CD4-positive, alpha-beta T cell treated with Interleukin-4 for 1 hour (primary cell): Measurements from ENCODE around the gene SCN1B.
"Not testable (repeated sequence)": the region's sequence is repeated elsewhere in the genome, so short reads cannot be mapped to it uniquely, and the experiment has no call there.

ENCODE experiments used
- DNase-seq, 2 donors: peaks; one replicate each; pipeline ENCODE4 v3.0.0-alpha.2; 2020 to 2022

SCN1B gene

GRCh38 chr19:35030257-35031071 is at the start of gene SCN1B:
SCN1B (plus strand) TSS chr19:35030470; CDS start chr19:35030821, 351 bp downstream.
- DNase-seq, result peak; percentile 33 to 53

GRCh38 chr19:34982275-34982674 is 48.0 kb upstream of the SCN1B start:
- no peak for DNase-seq

GRCh38 chr19:34983786-34984185 is 46.5 kb upstream of the SCN1B start:
- no peak for DNase-seq

- DNase-seq, result no peak
Observed at GRCh38 chr19:34984287-34984686, 46.0 kb upstream of the SCN1B start.

GRCh38 chr19:34985249-34986022 is 44.8 kb upstream of the SCN1B start:
- no peak for DNase-seq

- no peak for DNase-seq
Observed at GRCh38 chr19:34988119-34988518, 42.2 kb upstream of the SCN1B start.

DNA sequence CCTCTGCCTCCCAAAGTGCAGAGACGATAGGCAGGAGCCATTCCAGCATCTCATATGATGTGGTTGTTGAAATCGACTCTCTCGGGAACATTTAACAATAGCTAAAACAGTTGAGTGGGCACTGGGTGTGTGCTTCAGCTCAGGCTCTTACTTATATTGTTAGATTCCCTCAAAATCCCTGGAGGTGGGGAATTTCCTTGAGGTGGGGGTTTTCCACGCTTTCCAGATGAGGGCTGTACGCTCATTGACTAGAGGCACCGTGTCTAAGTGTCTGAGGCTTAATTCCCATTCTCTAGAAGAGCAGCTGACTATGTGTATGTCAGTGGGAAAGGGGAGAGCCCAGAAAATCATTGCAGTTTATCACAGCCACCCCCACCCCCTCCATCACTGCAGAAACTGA is 41.0 kb upstream of the SCN1B start:
- DNase-seq, result no peak

- DNase-seq, result peak in 1 of 2 donors; percentile 13
Observed at GRCh38 chr19:34990578-34991192, 39.6 kb upstream of the SCN1B start.

DNA sequence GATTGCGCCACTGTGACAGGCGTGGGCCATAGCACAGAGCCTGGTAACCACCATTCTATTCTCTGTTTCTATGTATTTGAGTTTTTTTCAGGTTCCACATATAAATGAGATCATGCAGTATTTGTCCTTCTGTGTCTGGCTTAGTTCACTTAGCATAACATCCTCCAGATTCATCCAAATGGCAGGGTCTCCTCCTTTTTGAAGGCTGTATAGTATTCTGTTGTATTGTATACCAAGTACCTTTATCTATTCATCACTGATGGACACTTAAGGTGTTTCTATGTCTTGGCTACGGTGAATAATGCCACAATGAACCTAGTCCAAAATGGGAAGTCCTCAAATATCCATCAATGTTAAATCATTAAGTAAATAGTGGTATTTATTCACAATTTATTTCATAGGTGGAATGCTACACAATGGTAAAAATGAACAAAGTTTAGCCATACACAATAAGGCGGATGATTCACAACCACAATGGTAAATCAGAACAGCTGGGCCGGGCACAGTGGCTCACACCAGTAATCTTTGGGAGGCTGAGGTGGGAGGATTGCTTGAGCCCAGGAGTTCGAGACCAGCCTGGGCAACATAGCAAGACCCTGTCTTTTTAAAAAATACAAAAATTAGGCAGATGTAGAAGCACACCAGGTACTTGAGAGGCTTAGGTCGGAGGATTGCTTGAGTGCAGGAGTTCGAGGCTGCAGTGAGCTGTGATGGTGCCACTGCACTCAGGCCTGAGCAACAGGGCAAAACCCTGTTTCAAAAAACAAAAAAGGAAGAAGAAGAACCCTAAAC is 38.5 kb upstream of the SCN1B start:
- DNase-seq, result no peak

- DNase-seq, result peak in 1 of 2 donors; percentile 21
Observed at GRCh38 chr19:34992582-34992981, 37.7 kb upstream of the SCN1B start.

DNA sequence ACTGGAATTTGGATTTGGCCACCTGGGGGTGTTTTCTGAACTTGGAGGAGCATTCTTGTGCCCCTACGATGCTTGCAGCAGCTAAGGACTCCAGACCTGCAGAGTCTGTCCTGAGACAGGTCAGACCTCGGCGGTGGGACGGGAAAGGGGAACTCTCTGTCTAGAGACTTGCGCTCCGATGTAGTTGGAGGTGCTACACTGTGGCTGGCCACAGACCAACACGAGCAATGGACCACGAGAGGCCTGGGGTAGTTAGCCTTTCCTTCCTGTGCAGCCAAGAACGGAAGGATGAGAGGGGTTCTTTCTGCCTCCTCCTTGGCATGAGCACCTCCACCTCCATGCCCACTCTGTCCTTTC is 36.0 kb upstream of the SCN1B start:
- DNase-seq, result no peak

GRCh38 chr19:34994643-34995541 is 35.4 kb upstream of the SCN1B start:
- no peak for DNase-seq

DNA sequence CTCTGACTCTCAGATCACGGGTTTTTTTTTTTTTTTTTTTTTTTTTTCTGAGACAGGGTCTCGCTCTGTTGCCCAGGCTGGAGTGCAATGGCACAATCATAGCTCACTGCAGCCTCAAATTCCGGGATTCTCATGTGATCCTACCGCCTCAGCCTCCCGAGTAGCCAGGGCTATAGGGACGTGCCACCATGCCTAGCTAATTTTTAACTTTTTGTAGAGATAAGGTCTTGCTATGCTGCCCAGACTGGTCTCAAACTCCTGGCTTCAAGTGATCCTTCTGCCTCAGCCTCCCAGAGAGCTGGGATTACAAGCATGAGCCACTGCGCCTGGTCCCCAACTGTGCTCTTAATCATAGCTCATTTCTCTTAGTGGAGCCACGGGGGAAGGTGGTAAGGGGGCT is 34.7 kb upstream of the SCN1B start:
- no peak for DNase-seq

- peak in 1 of 2 donors; percentile 50 for DNase-seq
Observed at GRCh38 chr19:34997071-34997617, 33.1 kb upstream of the SCN1B start.

DNA sequence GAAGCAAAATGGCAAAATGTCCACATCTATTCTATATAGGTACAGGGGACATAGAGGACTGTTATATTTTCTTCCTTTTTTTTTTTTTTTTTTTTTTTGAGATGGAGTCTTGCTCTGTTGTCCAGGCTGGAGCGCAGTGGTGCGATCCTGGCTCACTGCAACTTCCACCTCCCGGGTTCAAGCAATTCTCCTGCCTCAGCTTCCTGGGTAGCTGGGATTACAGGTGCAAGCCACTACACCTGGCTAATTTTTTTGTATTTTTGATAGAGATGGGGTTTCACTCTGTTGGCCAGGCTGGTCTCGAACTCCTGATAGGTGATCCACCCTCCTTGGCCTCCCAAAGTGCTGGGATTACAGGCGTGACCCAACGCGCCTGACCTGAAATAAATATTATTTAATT is 32.0 kb upstream of the SCN1B start:
- not testable (repeated sequence) for DNase-seq

GRCh38 chr19:34998777-34999497 is 31.3 kb upstream of the SCN1B start:
- no peak for DNase-seq

- peak; percentile 73 to 76 for DNase-seq
Observed at GRCh38 chr19:34999498-35000337, 30.6 kb upstream of the SCN1B start, which contains the start of gene GRAMD1A. GRAMD1A (plus strand) TSS chr19:35000323; CDS start chr19:35000479, 156 bp downstream.

GRCh38 chr19:35000338-35000646 is 30.0 kb upstream of the SCN1B start:
- no peak for DNase-seq

- peak; percentile 50 to 61 for DNase-seq
Observed at GRCh38 chr19:35000647-35001501, 29.4 kb upstream of the SCN1B start.
